OCI-LY3 (cell line): ENCODE data around the gene HOPX.
"Not testable (repeated sequence)": the region's sequence is repeated elsewhere in the genome, so short reads cannot be mapped to it uniquely, and the experiment has no call there.

Experiments used
- H2AFZ ChIP-seq: fragments of 200-600, 300-600 bp; shearing (Covaris generic); 2 replicates; pipeline ENCODE4 v1.6.0; 2014; ENCODE audit warnings: antibody characterized with exemption, low read depth, low read length
- H3K27ac ChIP-seq: fragments of 200-600, 300-600 bp; sonication (generic); 2 replicates; pipeline ENCODE4 v1.5.1; 2014; ENCODE audit warnings: mild to moderate bottlenecking, low read length, moderate library complexity, mixed read lengths
- H3K27me3 ChIP-seq: fragments of 200-600, 300-600 bp; sonication (generic); 2 replicates; pipeline ENCODE4 v1.6.1; 2014; ENCODE audit warnings: low read depth, low read length, mixed read lengths
- H3K36me3 ChIP-seq: fragments of 200-600, 300-600 bp; sonication (generic); replicated peaks from 2 replicates; pipeline ENCODE3; 2014; ENCODE audit warnings: low read depth, low read length, mixed read lengths
- H3K4me1 ChIP-seq: fragments of 300-600, 200-600 bp; sonication (generic); 2 replicates; pipeline ENCODE4 v1.6.1; 2014; ENCODE audit warnings: low read length, mixed read lengths
- H3K4me2 ChIP-seq: fragments of 200-600, 300-600 bp; sonication (generic); 2 replicates; pipeline ENCODE4 v1.6.1; 2014; ENCODE audit warnings: low read length, mixed read lengths
- H3K4me3 ChIP-seq: fragments of 300-600, 200-600 bp; sonication (generic); 2 replicates; pipeline ENCODE4 v1.5.1; 2014; ENCODE audit warnings: antibody characterized with exemption, mild to moderate bottlenecking, low read length, moderate library complexity
- H3K79me2 ChIP-seq: fragments of 300-600, 200-600 bp; shearing (Covaris generic); 2 replicates; pipeline ENCODE4 v1.6.1; 2014; ENCODE audit warnings: mild to moderate bottlenecking, low read length, mixed read lengths
- H3K9ac ChIP-seq: fragments of 300-600, 200-600 bp; shearing (Covaris generic); 2 replicates; pipeline ENCODE4 v1.6.0; 2014; ENCODE audit warnings: mild to moderate bottlenecking, low read length, moderate library complexity
- H3K9me3 ChIP-seq: fragments of 200-600, 300-600 bp; shearing (Covaris generic); 2 replicates; pipeline ENCODE4 v1.6.1; 2014; ENCODE audit warnings: low read length, mixed read lengths; ENCODE audit not compliant: insufficient read depth
- H4K20me1 ChIP-seq: fragments of 200-600, 300-600 bp; sonication (generic); 2 replicates; pipeline ENCODE4 v1.6.1; 2016; ENCODE audit warnings: low read length, mixed read lengths; ENCODE audit not compliant: insufficient read depth
- EZH2phosphoT487 ChIP-seq: fragments of 200-600 bp; shearing (Covaris generic); IDR thresholded peaks from 2 replicates; pipeline ENCODE4 v1.6.1; 2018; ENCODE audit warnings: antibody characterized with exemption, mixed run types, low read depth
- TF ChIP-seq, protein P1 (sequence below): fragments of 200-600, 300-600 bp; sonication (generic); IDR thresholded peaks from 2 replicates; pipeline ENCODE4 v1.5.1; 2014; ENCODE audit warnings: antibody characterized with exemption, low read length, low read depth

The HOPX gene

DNA sequence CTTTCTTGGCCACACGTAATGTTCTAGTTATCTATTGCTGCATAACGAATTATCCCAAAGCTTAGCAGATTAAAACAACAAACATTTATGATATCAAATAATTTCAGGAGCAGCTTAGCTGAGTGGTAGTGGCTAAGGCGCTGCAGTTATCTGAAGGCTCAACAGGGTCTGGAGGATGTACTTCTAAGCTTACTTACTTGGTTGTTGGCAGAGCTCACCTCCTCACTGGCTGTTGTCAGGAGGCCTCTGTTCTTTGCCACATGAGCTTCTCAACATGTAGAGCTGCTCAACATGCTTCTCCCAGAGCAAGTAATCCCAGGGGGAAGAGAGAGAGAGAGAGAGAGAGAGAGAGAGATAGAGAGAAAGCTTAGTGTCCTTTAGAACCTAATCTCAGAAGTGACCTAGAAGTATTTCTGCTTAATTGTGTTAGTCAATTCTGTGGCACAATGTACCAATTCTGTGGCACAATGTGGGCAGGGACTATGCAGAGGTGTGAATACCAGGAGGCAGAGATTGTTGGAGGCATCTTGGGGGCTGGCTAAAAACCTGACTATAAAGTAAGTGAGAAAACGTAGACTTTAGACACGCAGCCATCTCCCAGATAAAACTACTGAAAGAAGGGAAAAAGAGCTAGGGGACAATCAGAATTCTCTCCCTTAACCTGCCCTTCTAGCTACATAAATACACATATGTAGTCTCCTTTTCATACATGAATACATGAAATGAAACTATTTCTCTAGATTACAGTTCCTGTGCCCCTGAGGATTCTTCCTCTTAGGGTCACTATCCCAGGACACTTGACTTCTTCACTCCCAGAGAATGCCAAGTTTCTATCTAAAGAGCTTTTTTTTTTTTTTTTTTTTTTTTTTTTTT lies 40.2 kb downstream of the HOPX start:
- Histone ChIP-seq H3K4me1 (no peaks in the 10 kb centered on the region), H3K4me3 (no peak overlapping the region), H4K20me1 (no peaks in the 10 kb centered on the region), H3K27me3 (peaks cover 4% of the 10 kb centered on the region; the same call in 1 of the 2 replicates), H3K9me3 (no peaks in the 10 kb centered on the region), H3K4me2 (no peak overlapping the region), H3K9ac (no peak overlapping the region), H2AFZ (no peak overlapping the region), H3K36me3 (no peaks in the 10 kb centered on the region), H3K27ac (no peak overlapping the region), H3K79me2 (no peaks in the 10 kb centered on the region)
- TF ChIP-seq, protein P1, sequence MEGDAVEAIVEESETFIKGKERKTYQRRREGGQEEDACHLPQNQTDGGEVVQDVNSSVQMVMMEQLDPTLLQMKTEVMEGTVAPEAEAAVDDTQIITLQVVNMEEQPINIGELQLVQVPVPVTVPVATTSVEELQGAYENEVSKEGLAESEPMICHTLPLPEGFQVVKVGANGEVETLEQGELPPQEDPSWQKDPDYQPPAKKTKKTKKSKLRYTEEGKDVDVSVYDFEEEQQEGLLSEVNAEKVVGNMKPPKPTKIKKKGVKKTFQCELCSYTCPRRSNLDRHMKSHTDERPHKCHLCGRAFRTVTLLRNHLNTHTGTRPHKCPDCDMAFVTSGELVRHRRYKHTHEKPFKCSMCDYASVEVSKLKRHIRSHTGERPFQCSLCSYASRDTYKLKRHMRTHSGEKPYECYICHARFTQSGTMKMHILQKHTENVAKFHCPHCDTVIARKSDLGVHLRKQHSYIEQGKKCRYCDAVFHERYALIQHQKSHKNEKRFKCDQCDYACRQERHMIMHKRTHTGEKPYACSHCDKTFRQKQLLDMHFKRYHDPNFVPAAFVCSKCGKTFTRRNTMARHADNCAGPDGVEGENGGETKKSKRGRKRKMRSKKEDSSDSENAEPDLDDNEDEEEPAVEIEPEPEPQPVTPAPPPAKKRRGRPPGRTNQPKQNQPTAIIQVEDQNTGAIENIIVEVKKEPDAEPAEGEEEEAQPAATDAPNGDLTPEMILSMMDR = no peak
- no peak for TF ChIP-seq EZH2phosphoT487

DNA sequence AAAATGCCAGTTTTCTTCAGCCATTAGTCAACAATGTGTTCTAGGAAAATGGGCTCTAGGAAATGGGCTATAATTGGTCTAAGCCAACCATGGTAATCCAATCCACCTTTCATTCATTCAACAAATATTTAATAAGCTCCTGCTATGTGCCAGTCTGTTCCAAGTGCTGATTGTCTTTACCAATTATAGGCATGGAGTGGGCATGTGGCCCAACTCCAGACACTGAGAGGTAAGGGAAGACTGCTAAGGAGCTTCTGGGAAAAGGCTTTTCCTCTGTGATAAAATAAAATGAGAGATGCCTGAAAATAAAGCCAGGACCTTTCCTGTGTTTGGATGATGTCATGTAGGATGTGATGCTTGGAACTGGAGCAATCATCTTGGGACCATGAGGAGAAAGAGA lies 43.3 kb downstream of the HOPX start:
- Histone ChIP-seq H3K36me3 (no peaks in the 10 kb centered on the region), H3K79me2 (no peaks in the 10 kb centered on the region), H3K4me3 (no peak overlapping the region), H3K9me3 (no peaks in the 10 kb centered on the region), H3K4me1 (no peaks in the 10 kb centered on the region), H3K4me2 (no peak overlapping the region), H3K27ac (no peak overlapping the region), H2AFZ (no peak overlapping the region), H4K20me1 (no peaks in the 10 kb centered on the region), H3K27me3 (no peaks in the 10 kb centered on the region; the same call in 1 of the 2 replicates), H3K9ac (no peak overlapping the region)
- TF ChIP-seq, protein P1 = no peak
- TF ChIP-seq EZH2phosphoT487 = no peak

DNA sequence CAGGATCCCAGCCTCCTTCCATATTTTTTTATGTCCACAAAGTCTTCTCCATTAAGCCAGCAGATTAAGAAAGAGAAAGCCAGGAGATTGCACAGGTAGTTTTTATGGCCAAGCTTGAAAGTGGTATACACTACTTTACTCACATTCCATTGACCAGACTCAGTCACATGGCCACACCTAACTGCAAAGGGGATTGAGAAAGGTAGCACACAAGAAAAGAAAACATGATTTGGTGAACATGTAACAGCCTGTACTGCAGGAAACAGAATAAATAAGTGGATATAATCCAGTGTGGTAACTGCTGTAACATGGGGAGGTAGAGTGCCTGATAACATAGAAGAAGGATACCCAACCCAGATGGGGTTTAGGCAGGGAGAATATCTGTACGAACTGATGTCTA lies 43.9 kb downstream of the HOPX start:
- TF ChIP-seq, protein P1 = no peak
- TF ChIP-seq EZH2phosphoT487 = no peak
- no peak overlapping the region for H2AFZ ChIP-seq
- H3K9ac ChIP-seq = no peak overlapping the region
- H3K4me2 ChIP-seq = no peak overlapping the region
- no peaks in the 10 kb centered on the region for H3K79me2 ChIP-seq
- no peak overlapping the region for H3K27ac ChIP-seq
- H3K36me3 ChIP-seq = no peaks in the 10 kb centered on the region
- H3K9me3 ChIP-seq = no peaks in the 10 kb centered on the region
- no peaks in the 10 kb centered on the region for H4K20me1 ChIP-seq
- H3K4me1 ChIP-seq = no peaks in the 10 kb centered on the region
- H3K27me3 ChIP-seq = no peaks in the 10 kb centered on the region; the same call in 1 of the 2 replicates
- no peak overlapping the region for H3K4me3 ChIP-seq

DNA sequence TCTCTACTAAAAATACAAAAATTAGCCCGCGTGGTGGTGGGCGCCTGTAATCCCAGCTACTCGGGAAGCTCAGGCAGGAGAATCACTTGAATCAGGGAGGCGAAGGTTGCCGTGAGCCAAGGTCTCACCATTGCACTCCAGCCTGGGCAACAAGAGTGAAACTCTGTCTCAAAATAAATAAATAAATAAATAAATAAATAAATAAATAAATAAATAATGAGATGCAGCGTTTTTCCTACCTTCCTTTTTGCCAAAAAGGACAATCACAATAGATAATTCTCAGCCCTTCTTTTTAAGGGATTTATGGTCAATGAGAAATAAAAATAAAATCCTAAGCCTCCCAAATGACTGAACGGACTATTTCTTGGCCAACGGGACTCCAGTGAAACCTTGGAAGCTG lies 46.1 kb downstream of the HOPX start:
- H3K9me3 ChIP-seq, H3K36me3 ChIP-seq, H3K4me1 ChIP-seq, H3K9ac ChIP-seq, H3K27ac ChIP-seq, H4K20me1 ChIP-seq, H3K4me3 ChIP-seq, H3K4me2 ChIP-seq, H3K27me3 ChIP-seq, H3K79me2 ChIP-seq, H2AFZ ChIP-seq: not testable (repeated sequence)
